Measurements from ENCODE around the gene KDM7A.

The KDM7A gene

GRCh38 chr7:140176811-140177702 lies at the start of gene KDM7A (continued):
- TF ChIP-seq ZBTB17 (tag by site-specific recombination; IDR thresholded peaks at IDR 0.05) (peak; percentile 97), ZNF626 (tag by site-specific recombination; IDR thresholded peaks at IDR 0.05) (no peak), BCL11A (tag by site-specific recombination; IDR thresholded peaks at IDR 0.05; ENCODE audit: low read depth) (no peak), ZNF558 (tag by site-specific recombination; IDR thresholded peaks at IDR 0.05) (no peak), ZNF707 (tag by site-specific recombination; IDR thresholded peaks at IDR 0.05) (no peak), ZNF521 (tag by site-specific recombination; IDR thresholded peaks at IDR 0.05) (no peak), ZNF561 (tag by site-specific recombination; IDR thresholded peaks at IDR 0.05; ENCODE audit: borderline replicate concordance) (peak; percentile 83), PRDM1 (tag by site-specific recombination; IDR thresholded peaks at IDR 0.05) (0 out of 2 replicates have a peak, but pooled peaks have one; percentile 5), ZXDB (tag by site-specific recombination; IDR thresholded peaks at IDR 0.05) (no peak; the same call in 1 of the 2 replicates), HOXC10 (CRISPR knock-in tag; IDR thresholded peaks at IDR 0.05) (peak; percentile 4; the same call in 1 of the 2 replicates), ZNF639 (tag by site-specific recombination; IDR thresholded peaks at IDR 0.05) (no peak), ZNF416 (tag by site-specific recombination; IDR thresholded peaks at IDR 0.05) (no peak), GFI1B (tag by site-specific recombination; IDR thresholded peaks at IDR 0.05) (no peak), BCL11B (tag by site-specific recombination; IDR thresholded peaks at IDR 0.05; ENCODE audit: low read depth) (no peak), ZNF837 (tag by site-specific recombination; IDR thresholded peaks at IDR 0.05) (no peak), PRDM10 (tag by site-specific recombination; IDR thresholded peaks at IDR 0.05) (no peak), ZNF785 (tag by site-specific recombination; IDR thresholded peaks at IDR 0.05) (0 out of 2 replicates have a peak, but pooled peaks have one; percentile 70), ZNF211 (tag by site-specific recombination; IDR thresholded peaks at IDR 0.05; ENCODE audit: low read depth) (no peak), ZBTB44 (tag by site-specific recombination; IDR thresholded peaks at IDR 0.05) (0 out of 2 replicates have a peak, but pooled peaks have one; percentile 46), ZNF398 (tag by site-specific recombination; IDR thresholded peaks at IDR 0.05) (peak; percentile 37; the same call in 1 of the 2 replicates), KLF7 (tag by site-specific recombination; IDR thresholded peaks at IDR 0.05; ENCODE audit: borderline replicate concordance) (no peak), ZNF654 (tag by site-specific recombination; IDR thresholded peaks at IDR 0.05; ENCODE audit: low read depth) (no peak), ZNF48 (tag by site-specific recombination; IDR thresholded peaks at IDR 0.05) (no peak), ZNF549 (tag by site-specific recombination; IDR thresholded peaks at IDR 0.05) (no peak), FEZF1 (tag by site-specific recombination; IDR thresholded peaks at IDR 0.05) (no peak), GLI4 (tag by site-specific recombination; IDR thresholded peaks at IDR 0.05) (no peak), ZBTB49 (tag by site-specific recombination; IDR thresholded peaks at IDR 0.05; ENCODE audit: low read depth) (no peak)

All from HEK293 (cell line).